ENCODE results near the gene TRAP1.
A peak's percentile ranks its signal among the peaks of the same experiment; 100 is the strongest.
"Not testable (repeated sequence)": the region's sequence is repeated elsewhere in the genome, so short reads cannot be mapped to it uniquely, and the experiment has no call there.

The TRAP1 gene

DNA sequence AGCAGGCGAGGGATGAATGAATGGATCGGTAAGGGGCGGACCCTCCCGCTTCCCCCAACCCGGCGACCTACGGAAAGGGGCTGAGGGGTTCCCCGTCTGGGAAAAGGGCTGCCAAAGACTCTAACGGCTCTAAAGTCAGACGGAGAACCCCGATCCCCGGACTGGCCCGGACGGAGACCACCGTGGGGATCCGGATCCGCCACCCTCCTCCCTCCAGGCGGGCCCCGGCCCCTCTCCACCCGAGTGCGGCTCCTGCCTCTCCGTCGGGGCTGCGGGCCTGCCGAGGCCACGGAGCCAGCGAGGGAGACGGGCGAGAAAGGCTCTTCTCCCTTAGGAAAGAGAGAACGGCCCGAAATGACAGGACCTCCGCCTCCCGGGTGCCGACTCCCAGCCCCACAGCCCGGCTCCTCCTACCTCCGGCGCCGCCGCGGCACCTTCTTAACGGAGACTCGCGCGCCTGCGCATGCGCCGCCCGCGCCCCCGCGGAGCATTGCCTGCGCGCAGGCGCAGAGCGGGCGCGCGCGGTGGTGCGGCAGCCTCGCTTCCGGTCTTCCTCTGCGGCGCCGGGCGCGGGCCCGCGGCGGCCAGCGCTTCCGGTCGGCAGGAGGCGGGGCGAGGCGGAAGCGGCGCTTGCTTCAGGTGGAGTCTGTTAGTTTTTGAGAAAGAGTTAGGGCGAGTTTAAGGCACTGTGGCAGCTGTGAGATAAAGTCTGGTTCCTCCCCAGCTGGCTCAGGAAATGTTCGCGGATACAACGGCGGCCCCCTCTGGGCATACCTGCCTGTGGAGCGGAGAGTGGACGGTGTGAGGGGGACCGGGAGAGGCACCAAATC is 106.0 kb downstream of the TRAP1 start, which contains the start of gene SLX4:
Gene SLX4, minus strand, starts transcription at position 461 of the 830 bp plus-strand sequence. CDS start 2,642 bp downstream, outside the sequence.
- DNase-seq (ENCODE audit: low spot score) = peak; percentile 86

DNA sequence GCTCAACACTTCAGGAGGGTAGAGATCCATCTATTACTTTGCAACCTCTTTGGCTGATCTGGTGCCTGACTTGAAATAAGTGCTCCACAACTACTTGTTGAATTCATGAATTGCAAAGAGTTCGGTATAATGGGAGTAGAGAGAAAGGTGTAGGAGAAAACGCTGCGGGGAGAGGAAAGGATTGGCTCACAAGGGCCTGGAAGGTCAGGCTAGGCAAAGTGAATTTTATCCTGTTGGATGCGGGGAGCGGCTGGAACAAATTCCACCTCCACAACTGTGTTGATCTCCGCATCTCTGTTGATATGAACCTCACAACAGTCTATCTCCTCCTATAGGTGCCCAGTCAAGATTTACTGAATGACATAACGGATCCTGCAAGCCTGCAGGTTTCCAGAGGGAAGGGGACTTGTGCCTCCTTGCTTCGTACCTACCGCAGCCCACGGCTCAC is 106.6 kb downstream of the TRAP1 start:
- peak; percentile 7 for DNase-seq (ENCODE audit: low spot score)

DNA sequence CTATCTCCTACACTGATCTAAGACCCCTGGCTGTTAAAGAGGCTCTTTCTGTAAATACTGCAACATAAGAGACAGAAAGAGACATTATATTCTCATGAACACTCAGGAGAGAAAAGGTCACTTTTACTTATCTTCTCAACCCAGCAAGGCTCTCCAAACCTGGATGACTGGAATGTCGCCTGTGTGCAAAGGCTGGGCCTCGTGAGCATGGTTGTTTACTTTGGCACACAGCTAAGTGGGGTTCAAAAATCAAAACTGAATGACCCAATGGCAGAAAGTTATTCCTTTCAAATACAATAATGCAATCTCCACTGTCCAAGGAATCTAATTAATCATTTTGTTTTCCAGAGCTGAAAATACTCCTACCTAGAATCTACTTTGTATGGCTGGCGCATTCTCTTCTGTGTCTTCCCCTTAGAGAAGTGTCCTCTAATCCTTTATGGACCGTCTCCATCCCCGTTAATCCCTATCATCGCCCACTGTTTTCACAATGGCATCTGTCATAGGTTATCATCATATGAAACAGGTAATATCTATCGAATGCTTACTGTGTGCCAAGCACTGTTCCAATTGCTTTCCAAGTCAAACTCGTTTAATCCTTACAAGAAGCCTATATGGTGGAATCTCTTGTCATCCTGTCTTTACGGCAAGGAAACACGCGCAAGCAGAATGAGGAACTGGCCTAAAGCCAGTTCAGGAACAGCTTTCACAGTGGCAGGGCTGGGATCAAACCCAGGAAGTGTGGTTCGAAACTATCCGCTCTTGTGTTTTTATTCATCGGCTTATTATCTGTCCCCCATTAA is 107.2 kb downstream of the TRAP1 start:
- DNase-seq (ENCODE audit: low spot score) = no peak

DNA sequence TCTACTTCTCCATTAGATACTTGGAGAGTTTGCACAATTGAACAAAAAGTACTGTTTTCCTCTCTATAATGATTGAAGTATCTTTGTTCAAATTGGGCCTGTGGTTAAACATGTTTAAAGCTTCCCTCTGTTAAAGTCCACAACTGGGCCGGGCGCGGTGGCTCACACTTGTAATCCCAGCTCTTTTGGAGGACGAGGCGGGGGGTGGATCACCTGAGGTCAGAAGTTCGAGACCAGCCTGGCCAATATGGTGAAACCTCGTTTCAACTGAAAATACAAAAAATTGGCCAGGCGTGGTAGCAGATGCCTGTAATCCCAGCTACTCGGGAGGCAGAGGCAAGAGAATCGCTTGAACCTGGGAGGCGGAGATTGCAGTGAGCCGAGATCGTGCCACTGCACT is 108.3 kb downstream of the TRAP1 start:
- DNase-seq (ENCODE audit: low spot score) = not testable (repeated sequence)

DNA sequence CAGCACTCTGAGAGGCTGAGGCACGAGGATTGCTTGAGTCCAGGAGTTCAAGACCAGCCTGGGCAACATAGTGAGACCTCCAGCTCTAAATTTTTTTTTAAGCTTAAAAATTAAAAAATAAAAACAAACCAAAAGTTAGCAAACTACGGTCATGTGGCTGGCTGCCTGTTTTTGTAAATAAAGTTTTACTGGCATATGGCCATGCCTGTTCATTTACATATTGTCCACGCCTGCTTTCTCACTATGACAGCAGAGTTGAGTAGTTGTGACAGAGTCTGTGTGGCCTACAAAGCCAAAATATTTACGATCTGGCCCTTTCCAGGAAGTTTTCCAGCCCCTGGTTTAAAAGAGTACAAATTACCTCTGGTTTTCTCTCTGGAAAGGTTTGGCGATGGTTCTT is 109.3 kb downstream of the TRAP1 start:
- no peak for DNase-seq (ENCODE audit: low spot score)
